NCI-H748 treated with DMSO at 0.1 percent for 48 hours (cell line): ENCODE data around the gene GADL1.

Source experiments
- DNase-seq: peaks from one replicate; lab custom pipeline; 2025; lab: John Stamatoyannopoulos, UW

Gene GADL1

DNA sequence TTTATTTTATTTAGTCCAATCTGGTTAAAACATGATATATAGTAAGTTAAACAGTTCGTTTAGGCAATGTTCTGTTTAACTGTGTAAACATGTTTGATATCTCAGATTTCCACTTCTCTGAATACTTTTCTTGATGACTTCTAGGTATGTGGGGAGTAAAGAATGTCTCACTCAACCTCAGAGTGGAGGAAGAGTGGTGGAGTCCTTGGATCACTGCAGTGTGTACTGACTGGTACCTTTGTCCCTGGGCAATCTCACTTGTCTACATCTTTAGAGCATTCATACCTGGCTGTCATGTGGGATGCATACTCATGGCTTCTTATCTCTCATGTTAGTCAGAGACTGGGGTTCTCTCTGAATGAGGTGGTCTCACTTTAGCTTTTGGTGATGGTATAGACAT lies 15.6 kb downstream of the GADL1 start:
- DNase-seq, result no peak

GRCh38 chr3:30875505-30875904 lies 19.0 kb downstream of the GADL1 start:
- DNase-seq, result no peak

DNA sequence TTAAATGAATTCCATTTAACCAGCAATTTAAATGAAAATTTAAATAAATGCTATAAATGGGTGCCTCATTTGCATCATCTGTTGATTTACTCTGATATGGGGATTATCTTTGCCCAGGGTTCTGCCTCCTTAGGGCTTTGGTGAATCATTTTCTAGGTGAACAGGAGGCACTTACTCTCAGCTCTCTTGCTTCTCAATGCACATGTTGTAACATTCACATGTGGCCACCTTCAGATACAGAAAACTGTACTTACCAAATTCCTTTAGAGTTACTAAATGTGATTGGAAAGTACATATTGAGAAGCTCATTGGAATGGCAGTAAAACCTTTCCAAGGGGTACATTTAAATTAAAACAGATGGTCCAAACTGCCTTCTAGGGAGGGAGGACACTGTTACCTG lies 20.8 kb downstream of the GADL1 start:
- no peak for DNase-seq

- DNase-seq, result no peak
These were observed 21.6 kb downstream of the GADL1 start for GRCh38 chr3:30872879-30873278.

- peak; percentile 39 for DNase-seq
These were observed 22.7 kb downstream of the GADL1 start for GRCh38 chr3:30871720-30872119.

- DNase-seq, result no peak
These were observed 29.6 kb downstream of the GADL1 start for GRCh38 chr3:30864836-30865235.

GRCh38 chr3:30864132-30864531 lies 30.3 kb downstream of the GADL1 start:
- no peak for DNase-seq

DNA sequence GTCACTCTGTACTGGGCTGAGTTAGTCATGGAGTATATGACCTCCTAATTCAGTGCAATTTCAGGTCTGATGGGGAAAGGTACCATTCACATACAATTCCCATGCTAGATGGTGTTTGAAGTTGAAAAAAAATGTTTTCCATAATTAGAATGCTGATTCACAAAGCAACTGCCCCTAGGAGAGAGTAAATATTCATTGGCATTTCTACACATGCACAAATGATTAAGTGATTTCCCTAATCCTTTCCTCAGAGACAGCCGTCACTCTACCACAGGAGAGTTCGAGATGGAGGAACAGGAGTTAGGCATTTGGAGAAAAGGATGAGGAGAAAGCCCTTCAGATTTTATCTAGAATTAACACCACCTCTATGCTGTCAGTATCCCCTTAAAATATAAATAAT lies 32.5 kb downstream of the GADL1 start:
- DNase-seq, result no peak

DNA sequence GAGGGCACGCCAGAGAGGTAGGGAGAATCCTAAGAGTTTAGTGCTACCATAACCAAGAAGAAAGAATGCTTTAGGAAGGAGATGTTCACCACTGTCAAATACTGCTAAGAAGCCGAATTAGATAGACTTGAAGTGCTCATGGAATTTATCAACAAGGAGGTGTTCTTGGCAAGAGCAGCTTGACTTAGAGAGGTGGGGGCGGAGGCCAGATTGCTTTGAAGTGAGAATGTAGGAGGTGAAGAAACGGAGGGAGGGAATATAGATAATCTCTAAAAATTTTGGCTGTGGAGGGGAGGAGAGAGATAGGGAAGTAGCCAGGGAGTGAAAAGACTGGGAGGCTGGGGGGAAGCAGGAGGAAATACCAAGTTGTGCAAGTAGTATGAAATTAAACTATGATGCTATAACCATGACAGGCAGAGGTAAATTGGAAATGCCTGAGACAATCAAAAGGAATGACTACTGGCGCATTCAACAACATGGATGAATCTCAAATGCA lies 35.5 kb downstream of the GADL1 start:
- DNase-seq, result no peak

GRCh38 chr3:30855400-30856292 lies 38.8 kb downstream of the GADL1 start:
- DNase-seq, result no peak

GRCh38 chr3:30852833-30853232 lies 41.6 kb downstream of the GADL1 start:
- no peak for DNase-seq

DNA sequence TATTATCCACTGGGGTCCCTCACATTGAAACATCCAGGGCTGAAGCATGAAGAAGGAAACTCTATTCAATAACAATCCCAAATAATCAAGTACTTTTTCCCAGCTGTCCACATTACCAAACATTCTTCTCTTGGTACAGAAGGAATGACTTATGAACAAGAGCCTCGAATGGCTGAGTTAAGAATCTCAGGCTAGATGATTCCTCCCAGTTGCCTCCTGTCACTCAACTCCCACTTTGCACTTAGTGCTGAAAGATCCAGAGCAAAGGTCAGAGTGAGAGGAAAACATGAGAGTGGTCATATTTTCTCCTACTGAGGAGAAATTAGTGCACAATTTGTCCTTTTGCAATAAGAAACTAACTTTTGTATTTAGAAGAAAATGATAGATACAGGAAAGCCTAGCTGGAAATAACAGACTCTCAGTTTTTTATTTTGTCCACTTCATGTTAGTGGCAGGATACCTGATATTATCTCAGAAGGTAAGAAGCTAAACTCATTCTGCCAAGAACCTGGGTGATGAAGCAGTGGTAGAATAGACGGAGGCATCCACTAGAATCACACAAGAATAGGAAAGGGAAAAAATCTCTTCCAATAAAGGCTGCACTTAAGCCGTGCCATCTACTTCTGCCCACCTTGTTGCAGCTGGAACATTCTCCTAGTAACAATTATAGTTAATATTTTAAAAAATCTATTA lies 46.2 kb downstream of the GADL1 start:
- DNase-seq, result no peak

DNA sequence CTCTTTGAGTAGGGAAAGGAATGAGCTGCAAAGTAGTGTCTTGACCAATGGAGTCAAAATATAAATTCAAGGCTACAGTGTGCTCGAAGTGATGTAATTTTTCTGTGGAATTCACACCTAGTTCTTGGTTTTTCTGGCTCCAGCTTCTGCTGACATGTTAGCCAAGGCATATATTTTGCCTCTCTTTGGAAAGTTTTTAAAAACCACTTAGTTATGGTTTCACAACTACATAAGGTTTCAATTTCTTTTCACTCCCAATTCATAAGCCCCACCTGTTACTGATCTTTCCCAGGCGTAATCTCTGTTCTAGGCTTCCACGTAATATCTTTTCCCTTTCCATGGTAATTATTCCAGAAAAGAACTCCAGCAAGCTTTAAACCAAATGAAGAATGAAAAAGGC lies 46.9 kb downstream of the GADL1 start:
- no peak for DNase-seq

DNA sequence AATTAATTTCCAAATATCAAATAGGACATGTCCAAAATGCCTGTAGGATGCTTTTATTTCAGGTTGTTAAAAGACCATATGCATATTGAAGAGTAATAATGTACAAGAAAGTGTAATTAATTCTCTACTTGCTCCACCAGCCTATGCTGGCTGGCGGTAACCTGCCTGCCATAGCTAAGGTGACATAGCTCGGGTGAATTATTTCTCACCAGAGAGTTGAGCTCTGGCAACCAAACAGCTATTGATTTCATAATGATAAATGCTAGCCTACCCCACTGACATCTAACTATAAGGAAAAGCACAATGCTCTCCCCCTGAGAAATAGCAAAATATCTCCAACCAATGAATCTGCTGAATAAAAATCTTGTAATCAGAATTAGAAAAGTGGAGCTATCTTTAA lies 48.9 kb downstream of the GADL1 start:
- DNase-seq, result no peak

GRCh38 chr3:30843877-30844276 lies 50.6 kb downstream of the GADL1 start:
- no peak for DNase-seq

- no peak for DNase-seq
These were observed 58.3 kb downstream of the GADL1 start for GRCh38 chr3:30836141-30836540.

DNA sequence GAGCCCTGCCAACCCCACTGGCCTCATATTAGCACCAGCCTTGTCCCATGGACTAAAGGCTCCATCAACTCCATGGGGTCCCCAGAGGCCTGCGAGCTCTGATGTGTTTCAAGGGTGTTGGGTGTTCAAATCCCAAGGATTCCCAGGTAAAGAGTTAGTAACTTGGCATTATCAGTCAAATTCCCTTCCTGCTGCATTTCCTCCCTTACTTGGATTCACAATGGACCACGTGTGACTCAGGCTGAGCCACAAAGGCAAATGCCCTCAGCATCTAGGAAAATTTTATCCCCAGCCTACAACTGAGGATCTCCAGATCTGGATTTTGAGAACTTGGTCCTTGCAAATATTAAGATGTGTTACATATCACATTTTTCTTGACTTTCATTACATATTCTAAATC lies 58.8 kb downstream of the GADL1 start:
- no peak for DNase-seq

GRCh38 chr3:30832961-30833575 lies 61.4 kb downstream of the GADL1 start:
- no peak for DNase-seq

- DNase-seq, result no peak
These were observed 67.4 kb downstream of the GADL1 start for GRCh38 chr3:30827080-30827479.

- DNase-seq, result no peak
These were observed 67.9 kb downstream of the GADL1 start for GRCh38 chr3:30826531-30826942.

GRCh38 chr3:30819067-30819798 lies 75.2 kb downstream of the GADL1 start:
- DNase-seq, result no peak

- no peak for DNase-seq
These were observed 80.7 kb downstream of the GADL1 start for GRCh38 chr3:30813734-30814133.
